KOPT-K1 (cell line): Measurements from ENCODE around the gene BST2.
"Not testable (repeated sequence)": the region's sequence is repeated elsewhere in the genome, so short reads cannot be mapped to it uniquely, and the experiment has no call there.

ENCODE experiments used
- H3K27ac ChIP-seq: fragments of 200-600 bp; sonication (generic); 2 replicates; pipeline ENCODE4 v1.5.1; 2016; ENCODE audit warnings: antibody characterized with exemption, mild to moderate bottlenecking, low read depth, low read length; ENCODE audit not compliant: poor library complexity, severe bottlenecking
- H3K36me3 ChIP-seq: fragments of 200-600 bp; sonication (generic); 2 replicates; pipeline ENCODE4 v1.5.1; 2017; ENCODE audit warnings: antibody characterized with exemption, mild to moderate bottlenecking, low read length, moderate library complexity; ENCODE audit not compliant: insufficient read depth
- H3K9me3 ChIP-seq: fragments of 200-600 bp; sonication (generic); 2 replicates; pipeline ENCODE4 v1.5.1; 2017; ENCODE audit warnings: antibody characterized with exemption, low read length, mild to moderate bottlenecking; ENCODE audit not compliant: insufficient read depth, poor library complexity, severe bottlenecking

The BST2 gene

GRCh38 chr19:17379221-17379631, 26.2 kb downstream of the BST2 start:
- Histone ChIP-seq H3K9me3 (no peaks in the 10 kb centered on the region), H3K36me3 (no peaks in the 10 kb centered on the region), H3K27ac (no peak overlapping the region)

GRCh38 chr19:17378271-17378670, 27.2 kb downstream of the BST2 start:
- no peak overlapping the region for H3K27ac ChIP-seq
- no peaks in the 10 kb centered on the region for H3K9me3 ChIP-seq
- H3K36me3 ChIP-seq, result no peaks in the 10 kb centered on the region

GRCh38 chr19:17376935-17377600, 28.4 kb downstream of the BST2 start, which contains the start of gene PLVAP:
TSS of gene PLVAP (minus strand) at chr19:17377342. CDS start at chr19:17377288, 54 bp downstream.
- Histone ChIP-seq H3K27ac (no peak within 1 kb of the TSS), H3K36me3 (no peaks in the 10 kb centered on the region), H3K9me3 (no peaks in the 10 kb centered on the region)

- no peak overlapping the region for H3K27ac ChIP-seq
- no peaks in the 10 kb centered on the region for H3K9me3 ChIP-seq
- no peaks in the 10 kb centered on the region for H3K36me3 ChIP-seq
These were observed 35.3 kb downstream of the BST2 start for GRCh38 chr19:17370026-17370587.

- no peaks in the 10 kb centered on the region for H3K36me3 ChIP-seq
- H3K27ac ChIP-seq, result no peak overlapping the region
- no peaks in the 10 kb centered on the region for H3K9me3 ChIP-seq
These were observed 40.1 kb downstream of the BST2 start for GRCh38 chr19:17365361-17365760.

GRCh38 chr19:17363852-17364605, 41.4 kb downstream of the BST2 start:
- not testable (repeated sequence) for H3K27ac ChIP-seq, H3K36me3 ChIP-seq, H3K9me3 ChIP-seq

DNA sequence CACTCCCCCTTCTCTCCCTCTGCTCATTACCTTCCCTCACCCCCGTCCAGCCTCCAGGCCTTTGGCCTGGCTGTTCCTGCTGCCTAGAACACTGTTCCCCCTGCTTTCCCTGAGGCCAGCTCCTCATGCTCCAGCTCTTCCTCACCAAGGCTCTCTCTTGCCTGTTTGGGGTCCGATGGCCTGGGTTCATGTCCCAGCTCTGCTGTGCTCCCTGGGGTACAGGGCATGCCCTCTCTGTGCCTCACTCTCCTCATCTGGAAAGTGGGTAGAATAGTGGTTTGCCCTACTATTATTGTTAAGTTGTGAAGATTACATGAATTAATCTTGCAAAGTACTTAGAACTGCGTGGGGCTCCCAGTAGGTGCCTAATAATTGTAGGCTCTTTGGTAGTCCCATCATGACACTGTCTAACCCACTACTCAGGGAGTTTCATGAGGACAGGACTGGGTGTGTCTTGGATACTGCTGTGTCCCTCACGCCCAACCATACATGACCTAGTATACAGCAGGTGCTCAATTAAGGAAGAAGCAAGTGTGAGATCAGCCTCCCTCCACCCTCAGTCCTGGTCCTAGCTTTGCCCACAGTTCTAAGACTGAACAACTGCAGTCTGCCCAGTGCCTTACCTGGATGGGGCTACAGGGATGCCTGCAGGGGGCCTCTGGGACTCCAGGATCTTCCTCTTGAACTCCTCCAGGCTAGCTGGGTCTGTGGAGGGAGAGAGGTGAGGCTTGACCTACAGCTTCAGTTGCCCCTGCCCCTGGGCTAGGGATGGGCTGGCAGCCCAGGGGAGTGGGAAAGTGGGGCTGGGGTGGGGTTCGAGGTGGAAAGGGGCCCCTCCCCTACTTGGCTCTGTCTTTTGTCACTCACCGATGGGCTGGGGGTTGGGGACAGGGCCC, 45.3 kb downstream of the BST2 start:
- Histone ChIP-seq H3K9me3 (no peaks in the 10 kb centered on the region), H3K27ac (no peak overlapping the region), H3K36me3 (no peaks in the 10 kb centered on the region)

GRCh38 chr19:17358395-17358794, 47.0 kb downstream of the BST2 start:
- H3K36me3 ChIP-seq, result no peaks in the 10 kb centered on the region
- H3K9me3 ChIP-seq, result no peaks in the 10 kb centered on the region
- no peak overlapping the region for H3K27ac ChIP-seq

GRCh38 chr19:17357724-17358123, 47.7 kb downstream of the BST2 start:
- H3K36me3 ChIP-seq, result no peaks in the 10 kb centered on the region
- H3K27ac ChIP-seq, result no peak overlapping the region
- no peaks in the 10 kb centered on the region for H3K9me3 ChIP-seq

GRCh38 chr19:17357078-17357666, 48.3 kb downstream of the BST2 start:
- Histone ChIP-seq H3K9me3 (no peaks in the 10 kb centered on the region), H3K36me3 (no peaks in the 10 kb centered on the region), H3K27ac (no peak overlapping the region)

GRCh38 chr19:17353386-17353785, 52.0 kb downstream of the BST2 start:
- no peaks in the 10 kb centered on the region for H3K9me3 ChIP-seq
- H3K27ac ChIP-seq, result no peak overlapping the region
- H3K36me3 ChIP-seq, result no peaks in the 10 kb centered on the region
